ENCODE measurements around the gene CCDC186.
A peak's percentile ranks its signal among the peaks of the same experiment; 100 is the strongest.

CCDC186 gene

DNA sequence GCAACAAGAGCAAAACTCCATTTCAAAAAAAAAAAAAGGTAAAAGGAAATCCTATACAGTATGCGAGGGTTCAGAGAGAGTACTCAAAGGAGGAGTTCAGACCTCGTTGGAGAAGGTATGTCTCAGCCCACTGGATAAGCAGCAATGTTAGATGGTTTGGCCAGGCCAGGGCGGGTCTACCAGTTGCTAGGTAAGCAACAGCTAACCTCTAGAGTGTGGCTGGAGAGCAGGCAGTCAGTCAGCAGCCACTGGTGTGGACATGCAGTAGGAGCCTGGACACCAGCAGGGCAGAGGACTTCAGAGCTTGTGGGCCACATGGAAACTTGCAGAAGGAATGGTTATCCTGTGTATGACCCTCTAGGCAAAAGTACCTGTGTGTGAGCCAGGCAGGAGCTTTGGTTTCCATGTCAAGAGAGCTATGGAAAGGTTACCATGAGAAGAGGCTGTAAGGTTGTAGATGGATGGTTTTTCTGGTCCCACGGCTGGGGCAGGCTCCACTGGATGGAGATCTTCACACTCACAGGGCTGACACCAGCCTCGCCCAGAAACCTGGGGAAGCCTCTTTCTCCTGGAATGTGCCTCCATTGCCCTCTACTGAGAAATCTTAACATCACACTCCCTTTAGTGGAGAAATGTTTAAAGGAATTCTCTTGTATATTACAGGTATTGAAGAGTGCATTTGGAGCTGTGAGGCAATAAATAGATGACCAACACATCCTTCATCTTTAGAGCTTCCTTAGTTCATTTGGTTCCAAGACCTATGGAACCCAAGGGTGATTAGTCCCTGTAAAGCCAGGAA lies 63.6 kb downstream of the CCDC186 start:
- DNase-seq = no peak
- TF ChIP-seq, protein P1, sequence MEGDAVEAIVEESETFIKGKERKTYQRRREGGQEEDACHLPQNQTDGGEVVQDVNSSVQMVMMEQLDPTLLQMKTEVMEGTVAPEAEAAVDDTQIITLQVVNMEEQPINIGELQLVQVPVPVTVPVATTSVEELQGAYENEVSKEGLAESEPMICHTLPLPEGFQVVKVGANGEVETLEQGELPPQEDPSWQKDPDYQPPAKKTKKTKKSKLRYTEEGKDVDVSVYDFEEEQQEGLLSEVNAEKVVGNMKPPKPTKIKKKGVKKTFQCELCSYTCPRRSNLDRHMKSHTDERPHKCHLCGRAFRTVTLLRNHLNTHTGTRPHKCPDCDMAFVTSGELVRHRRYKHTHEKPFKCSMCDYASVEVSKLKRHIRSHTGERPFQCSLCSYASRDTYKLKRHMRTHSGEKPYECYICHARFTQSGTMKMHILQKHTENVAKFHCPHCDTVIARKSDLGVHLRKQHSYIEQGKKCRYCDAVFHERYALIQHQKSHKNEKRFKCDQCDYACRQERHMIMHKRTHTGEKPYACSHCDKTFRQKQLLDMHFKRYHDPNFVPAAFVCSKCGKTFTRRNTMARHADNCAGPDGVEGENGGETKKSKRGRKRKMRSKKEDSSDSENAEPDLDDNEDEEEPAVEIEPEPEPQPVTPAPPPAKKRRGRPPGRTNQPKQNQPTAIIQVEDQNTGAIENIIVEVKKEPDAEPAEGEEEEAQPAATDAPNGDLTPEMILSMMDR (IDR thresholded peaks at IDR 0.05) = peak; percentile 40
- H3K36me3 Mint-ChIP-seq (ENCODE audit: low read depth) = no peaks in the 10 kb centered on the region
- peaks cover 13% of the 10 kb centered on the region for H3K27me3 Mint-ChIP-seq (ENCODE audit: low read depth, poor library complexity)
- no peaks in the 10 kb centered on the region for H3K9me3 Mint-ChIP-seq
- no peak overlapping the region for H3K4me3 Mint-ChIP-seq
- H3K27ac Mint-ChIP-seq = no peak overlapping the region
- no peaks in the 10 kb centered on the region for H3K4me1 Mint-ChIP-seq

DNA sequence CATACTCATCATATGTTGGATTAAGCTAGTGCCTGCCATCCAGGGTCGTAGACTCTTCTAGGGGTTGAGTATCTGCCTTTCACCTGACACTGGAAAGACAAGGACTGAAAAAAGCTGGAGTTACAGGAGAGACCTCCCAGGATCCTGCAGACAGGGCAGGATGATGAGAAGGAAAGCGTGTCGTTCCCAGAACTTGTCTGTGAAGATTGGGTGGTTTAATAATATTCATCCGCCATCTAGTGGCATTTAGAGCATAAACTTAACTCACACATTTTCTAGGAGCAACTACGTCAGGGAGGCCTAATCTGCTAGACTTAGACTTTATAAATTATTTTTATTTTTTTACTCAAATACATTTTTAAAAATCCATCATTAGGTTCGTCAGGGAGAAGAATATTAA lies 70.7 kb downstream of the CCDC186 start:
- Mint-ChIP-seq H3K4me3 (no peak overlapping the region), H3K27ac (no peak overlapping the region), H3K27me3 (ENCODE audit: low read depth, poor library complexity) (peaks cover 27% of the 10 kb centered on the region), H3K9me3 (no peaks in the 10 kb centered on the region), H3K36me3 (ENCODE audit: low read depth) (no peaks in the 10 kb centered on the region), H3K4me1 (peaks cover 29% of the 10 kb centered on the region)
- no peak for DNase-seq
- TF ChIP-seq, protein P1 (IDR thresholded peaks at IDR 0.05) = peak; percentile 41

DNA sequence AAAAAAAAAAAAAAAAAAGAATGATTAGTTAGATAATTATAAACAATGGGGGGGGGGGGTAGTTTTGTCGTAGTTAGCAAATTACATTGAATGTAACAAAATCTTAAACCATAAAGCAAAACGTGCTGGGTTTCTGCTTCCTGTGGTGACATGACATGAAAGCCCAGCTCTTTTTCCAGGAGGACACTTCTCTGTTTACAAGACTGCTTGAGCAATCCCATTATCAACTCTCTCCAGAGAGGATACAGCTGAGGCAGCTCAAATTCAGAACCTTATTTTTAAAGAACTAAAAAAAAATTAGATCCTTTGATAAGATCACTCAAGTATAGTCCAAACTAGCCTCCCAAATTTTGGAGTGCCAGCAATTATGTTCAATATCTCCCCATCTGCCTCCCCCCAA lies 71.7 kb downstream of the CCDC186 start:
- no peak for DNase-seq
- TF ChIP-seq, protein P1 (IDR thresholded peaks at IDR 0.05) = no peak
- Mint-ChIP-seq H3K27me3 (ENCODE audit: low read depth, poor library complexity) (peaks cover 27% of the 10 kb centered on the region), H3K36me3 (ENCODE audit: low read depth) (no peaks in the 10 kb centered on the region), H3K27ac (no peak overlapping the region), H3K4me3 (no peak overlapping the region), H3K9me3 (no peaks in the 10 kb centered on the region), H3K4me1 (peaks cover 29% of the 10 kb centered on the region)

DNA sequence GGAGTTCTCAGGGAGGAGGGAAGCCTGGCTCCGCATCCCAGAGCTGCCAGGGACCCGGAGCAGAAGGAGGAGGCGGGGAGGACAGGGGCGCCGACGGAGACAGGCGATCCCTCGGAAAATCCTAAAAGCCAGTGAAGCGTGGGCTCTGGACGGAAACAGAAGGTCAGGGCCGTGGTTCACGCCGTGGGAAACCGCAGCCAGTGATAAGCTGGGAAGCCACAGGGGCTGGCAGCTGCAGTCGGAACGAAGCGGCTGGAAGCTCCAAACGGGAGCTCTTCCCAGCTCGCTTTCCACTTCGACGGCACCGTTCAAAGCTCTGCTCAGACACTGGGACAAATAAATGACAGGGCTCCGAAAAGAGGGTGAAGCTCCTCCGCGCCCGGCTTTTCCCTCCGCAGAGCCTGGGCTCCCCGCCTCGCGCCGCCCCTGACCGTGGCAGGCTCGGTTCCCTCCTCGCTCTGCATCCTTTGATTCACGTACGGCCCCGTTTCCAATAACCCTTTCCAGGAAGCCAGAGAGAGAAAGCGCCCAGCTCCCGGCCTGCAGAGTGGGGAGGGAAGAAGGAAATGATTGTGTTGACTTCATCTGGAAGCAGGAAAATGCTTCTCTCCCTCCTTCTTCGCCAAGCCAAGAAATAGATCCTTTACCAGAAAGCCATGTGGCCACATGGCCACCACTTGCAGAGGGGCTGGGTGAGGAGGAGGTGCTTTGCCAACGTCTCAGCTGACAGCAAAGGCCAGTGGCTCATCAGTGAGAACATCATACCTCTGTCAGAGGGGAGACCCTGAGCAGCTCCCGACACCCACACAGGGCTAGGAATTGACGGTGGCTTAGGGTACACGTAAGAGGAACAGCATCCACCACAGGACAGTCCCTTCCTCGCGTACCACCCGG lies 72.9 kb downstream of the CCDC186 start:
- Mint-ChIP-seq H3K4me1 (peaks cover 29% of the 10 kb centered on the region), H3K36me3 (ENCODE audit: low read depth) (no peaks in the 10 kb centered on the region), H3K4me3 (peak overlapping the region; percentile 79), H3K9me3 (no peaks in the 10 kb centered on the region), H3K27ac (no peak overlapping the region), H3K27me3 (ENCODE audit: low read depth, poor library complexity) (peaks cover 22% of the 10 kb centered on the region)
- TF ChIP-seq, protein P1 (IDR thresholded peaks at IDR 0.05) = no peak
- peak; percentile 67 for DNase-seq

DNA sequence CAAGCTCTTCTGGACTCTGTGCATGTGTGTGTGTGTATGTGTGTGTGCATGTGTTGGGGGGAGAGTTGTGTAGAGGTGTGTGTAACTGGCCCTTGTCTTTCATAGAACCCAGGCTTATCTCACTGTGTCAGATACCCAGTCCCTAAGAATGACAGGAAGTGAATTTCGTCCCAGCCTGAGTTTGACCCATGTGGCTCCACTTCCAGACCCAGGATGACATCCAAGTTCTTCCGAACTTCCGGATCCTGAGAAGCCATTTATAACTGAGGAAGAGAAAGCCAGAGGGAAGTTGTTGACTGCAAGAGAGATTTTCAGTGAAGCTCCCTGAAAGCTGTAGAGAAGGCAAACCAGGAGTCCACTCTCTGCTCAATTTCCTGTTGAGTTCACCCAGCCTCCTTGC lies 77.1 kb downstream of the CCDC186 start:
- no peak overlapping the region for H3K4me3 Mint-ChIP-seq
- no peaks in the 10 kb centered on the region for H3K36me3 Mint-ChIP-seq (ENCODE audit: low read depth)

More for the DNA sequence above, 77.1 kb downstream of the CCDC186 start:
- H3K4me1 Mint-ChIP-seq = peaks cover 25% of the 10 kb centered on the region
- DNase-seq = no peak
- H3K9me3 Mint-ChIP-seq = peaks cover 13% of the 10 kb centered on the region
- H3K27ac Mint-ChIP-seq = no peak overlapping the region
- H3K27me3 Mint-ChIP-seq (ENCODE audit: low read depth, poor library complexity) = peaks cover 19% of the 10 kb centered on the region
- TF ChIP-seq, protein P1 (IDR thresholded peaks at IDR 0.05) = no peak

Measured in nephron progenitor cell (in vitro differentiated cells).